ENCODE measurements around the gene KREMEN1.

The KREMEN1 gene

DNA sequence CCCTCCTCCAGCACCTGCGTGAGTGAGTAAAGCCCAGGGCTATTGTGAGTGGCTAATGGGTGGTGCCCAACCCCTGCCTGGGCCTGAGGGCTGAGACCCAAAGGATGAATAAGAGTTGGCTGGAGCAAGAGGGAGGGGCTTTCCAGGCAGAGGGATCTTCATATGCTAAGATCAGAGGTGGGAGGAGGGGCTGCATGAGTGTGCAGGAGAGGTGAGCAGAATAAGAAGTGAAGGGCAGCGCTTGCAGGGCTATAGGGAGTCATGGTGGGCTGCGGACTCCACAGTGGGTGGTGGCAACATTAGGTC is 136.7 kb downstream of the KREMEN1 start:
- DNase-seq = no peak

GRCh38 chr22:29211066-29211465 is 138.2 kb downstream of the KREMEN1 start:
- no peak for DNase-seq

- no peak for DNase-seq
Measured at GRCh38 chr22:29211466-29211865, 138.6 kb downstream of the KREMEN1 start.

DNA sequence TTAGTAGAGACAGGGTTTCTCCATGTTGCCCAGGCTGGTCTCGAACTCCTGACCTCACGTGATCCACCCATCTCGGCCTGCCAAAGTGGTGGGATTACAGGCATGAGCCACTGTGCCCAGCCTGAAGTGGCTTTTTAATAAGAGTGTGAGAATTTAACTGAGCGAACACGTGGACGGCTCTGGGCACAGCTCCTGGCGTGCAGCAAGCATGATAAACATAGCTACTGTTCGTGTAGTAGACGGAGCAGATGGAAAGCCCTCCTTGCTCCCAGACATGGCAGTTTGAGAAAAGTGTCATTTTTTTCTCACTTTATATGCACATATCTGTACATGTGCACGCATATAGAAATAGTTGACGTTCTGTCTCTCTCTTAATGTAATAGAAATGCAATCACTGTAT is 139.9 kb downstream of the KREMEN1 start:
- DNase-seq = no peak

DNA sequence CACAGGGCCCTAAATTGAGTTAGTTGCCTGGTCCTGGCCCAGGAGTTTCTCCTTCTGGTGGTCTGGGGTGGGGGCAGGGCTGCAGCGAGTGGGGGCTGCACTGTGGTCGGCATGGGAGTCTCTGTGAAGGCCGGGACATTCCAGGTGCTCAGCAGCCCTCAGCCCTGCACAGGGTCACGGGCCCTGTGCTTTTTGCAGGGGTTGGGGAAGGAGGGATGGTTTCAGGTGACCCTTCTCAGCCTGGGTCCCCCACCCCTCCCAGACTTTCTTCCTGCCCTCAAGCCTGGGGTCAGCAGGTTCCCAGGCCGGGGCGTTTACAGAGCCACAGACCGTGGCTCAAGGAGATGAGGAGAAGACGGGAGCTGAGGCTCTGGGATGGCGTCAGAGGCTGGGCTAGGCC is 140.7 kb downstream of the KREMEN1 start:
- no peak for DNase-seq

GRCh38 chr22:29214232-29214631 is 141.4 kb downstream of the KREMEN1 start:
- no peak for DNase-seq

GRCh38 chr22:29215012-29215860 is 142.4 kb downstream of the KREMEN1 start:
- no peak for DNase-seq

GRCh38 chr22:29216011-29216872 is 143.4 kb downstream of the KREMEN1 start:
- no peak for DNase-seq

- DNase-seq = no peak
Measured at GRCh38 chr22:29216873-29217666, 144.2 kb downstream of the KREMEN1 start.
